B cell (primary cell): Measurements from ENCODE around the gene PRM2. TPM values are rescaled to one million over a fixed set of nuclear protein-coding genes. Genes with fewer than 3 reads are reported as not detected.

Experiments used
- ATAC-seq: fragments of 200-7000 bp; cut with Tn5 transposase; one replicate; pipeline ENCODE4 v1.10.0; 2021; ENCODE audit warnings: low read depth, mild to moderate bottlenecking, moderate number of reproducible peaks, moderate library complexity
- CTCF ChIA-PET: fragments of 350-600 bp; sonication (Branson Sonifier 250); formaldehyde crosslinking; loops from one replicate; lab custom pipeline; 2021; ENCODE audit warnings: antibody characterized with exemption, inconsistent platforms; lab: Charles Lee
- POLR2A ChIA-PET: fragments of 350-600 bp; sonication (Branson Sonifier 250); formaldehyde crosslinking; loops from one replicate; lab custom pipeline; 2021; ENCODE audit warnings: antibody characterized with exemption; lab: Charles Lee
- DNase-seq: peaks from one replicate; pipeline ENCODE4 v3.0.0; 2013
- H2AFZ ChIP-seq: 2 replicates; pipeline ENCODE4 v1.6.1; 2012; ENCODE audit warnings: mild to moderate bottlenecking, low read depth, low read length; ENCODE audit not compliant: insufficient read depth, poor library complexity, severe bottlenecking
- H3K27ac ChIP-seq, 2 donors: 1 replicate in 1 of 2; 2 replicates in 1 of 2; pipeline ENCODE4 v1.5.1; 2012 to 2013; ENCODE audit warnings: low read length in 2 of 2, mild to moderate bottlenecking in 2 of 2, moderate library complexity in 1 of 2
- H3K27me3 ChIP-seq, 4 experiments: fragments of 200-600 bp in 1 of 4; sonication (generic) in 1 of 4; replicated peaks in 1 of 4; 1 replicate in 2 of 4; 2 replicates in 2 of 4; pipeline versions ENCODE4 v1.6.1 to v1.7.0; 2013 to 2016; ENCODE audit warnings: low read length in 3 of 4, mild to moderate bottlenecking in 2 of 4, mixed read lengths in 1 of 4, moderate library complexity in 1 of 4; ENCODE audit not compliant: insufficient read depth in 4 of 4, control insufficient read depth in 3 of 4; ENCODE audit errors: control extremely low read depth in 1 of 4
- H3K36me3 ChIP-seq, 2 experiments: replicated peaks in 1 of 2; 1 replicate in 1 of 2; 2 replicates in 1 of 2; pipeline versions ENCODE4 v1.6.1 to v1.7.1; 2013; ENCODE audit warnings: low read length in 1 of 2; ENCODE audit not compliant: insufficient read depth in 2 of 2, control insufficient read depth in 1 of 2; ENCODE audit errors: control extremely low read depth in 1 of 2, extremely low read depth in 1 of 2
- H3K4me1 ChIP-seq, 2 donors: fragments of 200-600 bp in 1 of 2; sonication (generic) in 1 of 2; 1 replicate in 1 of 2; 2 replicates in 1 of 2; pipeline versions ENCODE4 v1.5.1 to v1.6.1; 2013 to 2017; ENCODE audit warnings: low read length in 2 of 2; ENCODE audit not compliant: control insufficient read depth in 2 of 2, insufficient read depth in 2 of 2
- H3K4me2 ChIP-seq: replicated peaks from 2 replicates; pipeline ENCODE3; 2012; ENCODE audit warnings: mild to moderate bottlenecking, low read depth, low read length; ENCODE audit not compliant: poor library complexity, severe bottlenecking
- H3K4me3 ChIP-seq, 5 experiments: fragments of 200-600 bp in 1 of 5; sonication (generic) in 1 of 5; 1 replicate in 3 of 5; 2 replicates in 2 of 5; pipeline versions ENCODE4 v1.5.1 to v1.7.0; 2011 to 2016; ENCODE audit warnings: low read length in 4 of 5, mild to moderate bottlenecking in 4 of 5, low read depth in 2 of 5, control low read depth in 1 of 5, moderate library complexity in 1 of 5; ENCODE audit not compliant: insufficient read depth in 1 of 5; ENCODE audit errors: control extremely low read depth in 1 of 5, extremely low read depth in 1 of 5
- H3K79me2 ChIP-seq: fragments of 200-600 bp; sonication (generic); one replicate; pipeline ENCODE4 v1.6.0; 2016; ENCODE audit warnings: low read length; ENCODE audit not compliant: control insufficient read depth, insufficient read depth
- H3K9ac ChIP-seq: fragments of 200-600 bp; sonication (generic); 2 replicates; pipeline ENCODE4 v1.6.1; 2017; ENCODE audit warnings: mild to moderate bottlenecking, low read length, moderate library complexity
- H3K9me3 ChIP-seq, 3 donors: one replicate each; pipeline versions ENCODE4 v1.6.1 to v1.7.1; 2013; ENCODE audit warnings: low read length in 2 of 3; ENCODE audit not compliant: control insufficient read depth in 2 of 3, insufficient read depth in 1 of 3; ENCODE audit errors: control extremely low read depth in 1 of 3
- H4K20me1 ChIP-seq: 2 replicates; pipeline ENCODE4 v1.6.0; 2012; ENCODE audit warnings: mild to moderate bottlenecking, low read length; ENCODE audit not compliant: insufficient read depth, control insufficient read depth, poor library complexity, severe bottlenecking
- H3K27ac Mint-ChIP-seq: one replicate; pipeline ENCODE4 v1.8.0; 2021; ENCODE audit warnings: mixed read lengths
- H3K27me3 Mint-ChIP-seq: one replicate; pipeline ENCODE4 v1.8.0; 2021; ENCODE audit warnings: mixed read lengths
- H3K4me1 Mint-ChIP-seq: one replicate; pipeline ENCODE4 v1.8.0; 2021; ENCODE audit warnings: mixed read lengths
- H3K4me3 Mint-ChIP-seq: one replicate; pipeline ENCODE4 v1.8.0; 2021; ENCODE audit warnings: mixed read lengths
- H3K9me3 Mint-ChIP-seq: one replicate; pipeline ENCODE4 v1.8.0; 2022; ENCODE audit warnings: mixed read lengths; ENCODE audit not compliant: insufficient read depth
- CTCF ChIP-seq: fragments of 200-600 bp; IDR thresholded peaks from one replicate; pipeline ENCODE4 v1.8.0; 2022; ENCODE audit warnings: antibody characterized with exemption, mild to moderate bottlenecking
- EZH2 ChIP-seq: IDR thresholded peaks from 2 replicates; pipeline ENCODE4 v1.6.1; 2012; ENCODE audit warnings: borderline replicate concordance, low read depth, mild to moderate bottlenecking, moderate library complexity, low read length; ENCODE audit not compliant: insufficient read depth, poor library complexity, severe bottlenecking
- WGBS: methylation state at CpG from one replicate; pipeline ENCODE4 v1.1.5; 2013; ENCODE audit warnings: missing lambda C conversion rate; ENCODE audit not compliant: insufficient coverage; 5-methylcytosine and 5-hydroxymethylcytosine counted together
- intact Hi-C: fragments of 100-400 bp; cut with micrococcal nuclease; formaldehyde crosslinking; loops from one replicate; pipeline ENCODE4 v1.10.0; 2022
- polyA plus RNA-seq: library from polyadenylated mRNA; depleted of rRNA; stranded (reverse); fragments of >200 nt; gene quantifications from 2 replicates; pipeline ENCODE4 v1.2.3, GENCODE V29; 2012
- total RNA-seq, 2 donors: library from RNA; stranded (reverse); fragments of 120-200 nt in 1 of 2; gene quantifications; 1 replicate in 1 of 2; 2 replicates in 1 of 2; pipeline versions ENCODE4 v1.2.3 to v1.2.4, GENCODE V29; 2013 to 2022

PRM2 gene
- total and polyA plus RNA-seq, 2 donors (not counting 1 experiment from before 2014, with no cell fraction given), result not detected

- H4K20me1 ChIP-seq, result no peaks in the 10 kb centered on the region
- no peak overlapping the region for H3K4me3 ChIP-seq
- no peaks in the 10 kb centered on the region for H3K27me3 ChIP-seq
- CTCF ChIA-PET, result interaction anchor here (0.6 to 1.4 kb wide), 6 partner anchors 13 to 32 kb away, joined by 3 read pairs; partner anchors contain the start of gene SOCS1
- 72% methylated on average over 6 of the region's 7 CpGs for WGBS
- POLR2A ChIA-PET, result interaction anchor here (0.7 to 1.0 kb wide), 3 partner anchors 19 to 53 kb away, joined by 3 to 4 read pairs (median 3); no protein-coding TSS in a partner anchor
- peaks cover 0 to 3% (median 0%) of the 10 kb centered on the region in 3 donors for H3K9me3 ChIP-seq
- TF ChIP-seq EZH2 (no peak), CTCF (no peak)
- no peaks in the 10 kb centered on the region for H3K36me3 ChIP-seq
- Mint-ChIP-seq H3K27ac (peak overlapping the region; percentile 76), H3K9me3 (no peaks in the 10 kb centered on the region), H3K4me3 (peak overlapping the region; percentile 10), H3K4me1 (peaks cover 16% of the 10 kb centered on the region), H3K27me3 (no peaks in the 10 kb centered on the region)
- H3K79me2 ChIP-seq, result no peaks in the 10 kb centered on the region
- H3K9ac ChIP-seq, result no peak overlapping the region
- H3K4me2 ChIP-seq, result peak overlapping the region; percentile 34
- peaks cover 13 to 15% of the 10 kb centered on the region in 2 donors for H3K4me1 ChIP-seq
- peak; percentile 87 for ATAC-seq
- intact Hi-C loops, result loop anchor here (2.0 kb wide), 1 partner anchor 18 kb away; no protein-coding TSS in a partner anchor
- peak; percentile 50 for DNase-seq
- H2AFZ ChIP-seq, result no peak overlapping the region
- peak overlapping the region in 1 of 2 donors; percentile 40 for H3K27ac ChIP-seq
These were observed 2.7 kb upstream of the PRM2 start for GRCh38 chr16:11278681-11279628.
